DND-41 (cell line): Measurements from ENCODE around the gene CTXND1.

Experiments
- ATAC-seq: fragments of 200-7000 bp; cut with Tn5 transposase; 3 replicates; pipeline ENCODE4 v1.9.1; 2021; ENCODE audit warnings: low read depth; ENCODE audit not compliant: insufficient read depth
- DNase-seq: peaks from one replicate; pipeline ENCODE4 v3.0.0-alpha.2; 2020
- H2AFZ ChIP-seq: 2 replicates; pipeline ENCODE4 v1.6.0; 2012; ENCODE audit warnings: low read depth, low read length
- H3K27ac ChIP-seq: 2 replicates; pipeline ENCODE4 v1.5.1; 2012; ENCODE audit warnings: low read length, inconsistent platforms
- H3K27me3 ChIP-seq: fragments of 200-600 bp; sonication (generic); 2 replicates; pipeline ENCODE4 v1.6.0; 2012; ENCODE audit warnings: low read length, mild to moderate bottlenecking, inconsistent platforms; ENCODE audit not compliant: insufficient read depth, poor library complexity
- H3K36me3 ChIP-seq: 2 replicates; pipeline ENCODE4 v1.5.1; 2012; ENCODE audit warnings: low read length, inconsistent platforms; ENCODE audit not compliant: insufficient read depth
- H3K4me1 ChIP-seq: 2 replicates; pipeline ENCODE4 v1.5.1; 2012; ENCODE audit warnings: mild to moderate bottlenecking, low read length; ENCODE audit not compliant: insufficient read depth
- H3K4me2 ChIP-seq: 2 replicates; pipeline ENCODE4 v1.6.0; 2012; ENCODE audit warnings: mild to moderate bottlenecking, moderate library complexity, low read length, inconsistent platforms; ENCODE audit not compliant: insufficient read depth
- H3K4me3 ChIP-seq, 2 experiments: fragments of 200-600 bp in 1 of 2; shearing (Covaris generic) in 1 of 2; 2 replicates each; pipeline ENCODE4 v1.5.1; 2012 to 2016; ENCODE audit warnings: inconsistent platforms in 2 of 2, low read length in 2 of 2, mild to moderate bottlenecking in 2 of 2, low read depth in 1 of 2, moderate library complexity in 1 of 2
- H3K79me2 ChIP-seq: 2 replicates; pipeline ENCODE4 v1.6.0; 2012; ENCODE audit warnings: low read length, inconsistent platforms; ENCODE audit not compliant: insufficient read depth
- H3K9ac ChIP-seq: 2 replicates; pipeline ENCODE4 v1.6.0; 2012; ENCODE audit warnings: low read depth, mild to moderate bottlenecking, inconsistent platforms, low read length, moderate library complexity
- H3K9me3 ChIP-seq: 2 replicates; pipeline ENCODE4 v1.5.1; 2012; ENCODE audit warnings: low read length, moderate library complexity, mild to moderate bottlenecking, inconsistent platforms; ENCODE audit not compliant: insufficient read depth, severe bottlenecking
- H4K20me1 ChIP-seq: 2 replicates; pipeline ENCODE4 v1.6.0; 2012; ENCODE audit warnings: low read length; ENCODE audit not compliant: insufficient read depth
- CTCF ChIP-seq: IDR thresholded peaks from 2 replicates; pipeline ENCODE4 v1.5.1; 2012; ENCODE audit warnings: borderline replicate concordance, low read length, moderate library complexity, mild to moderate bottlenecking; ENCODE audit not compliant: poor library complexity, severe bottlenecking; ENCODE audit errors: extremely low read depth
- EZH2 ChIP-seq: IDR thresholded peaks from 3 replicates; pipeline ENCODE4 v1.6.1; 2012; ENCODE audit warnings: borderline replicate concordance, low read depth, mild to moderate bottlenecking, moderate library complexity, low read length, inconsistent platforms; ENCODE audit not compliant: severe bottlenecking

CTXND1 gene

GRCh38 chr15:80289528-80290495 is 37.8 kb upstream of the CTXND1 start:
- no peak for TF ChIP-seq CTCF
- no peak for TF ChIP-seq EZH2
- H3K27ac ChIP-seq: no peak overlapping the region
- H3K4me3 ChIP-seq: no peak overlapping the region
- H3K27me3 ChIP-seq: no peaks in the 10 kb centered on the region
- H2AFZ ChIP-seq: no peak overlapping the region
- H3K9ac ChIP-seq: no peak overlapping the region
- H3K9me3 ChIP-seq: no peaks in the 10 kb centered on the region
- H3K36me3 ChIP-seq: no peaks in the 10 kb centered on the region
- no peaks in the 10 kb centered on the region for H3K4me1 ChIP-seq
- H3K4me2 ChIP-seq: no peak overlapping the region
- DNase-seq (no peak), ATAC-seq (no peak)
- no peaks in the 10 kb centered on the region for H4K20me1 ChIP-seq
- H3K79me2 ChIP-seq: no peaks in the 10 kb centered on the region

- H3K27ac ChIP-seq: no peak overlapping the region
- H3K27me3 ChIP-seq: no peaks in the 10 kb centered on the region
- no peak overlapping the region for H3K4me3 ChIP-seq
- no peak overlapping the region for H3K9ac ChIP-seq
- no peaks in the 10 kb centered on the region for H4K20me1 ChIP-seq
- H3K9me3 ChIP-seq: no peaks in the 10 kb centered on the region
- no peaks in the 10 kb centered on the region for H3K36me3 ChIP-seq
- no peak overlapping the region for H3K4me2 ChIP-seq
- TF ChIP-seq EZH2: no peak
- TF ChIP-seq CTCF: no peak
- H2AFZ ChIP-seq: no peak overlapping the region
- no peaks in the 10 kb centered on the region for H3K79me2 ChIP-seq
- ATAC-seq: no peak
- H3K4me1 ChIP-seq: no peaks in the 10 kb centered on the region
- DNase-seq: no peak
These were observed 36.1 kb upstream of the CTXND1 start for GRCh38 chr15:80288131-80288530.

GRCh38 chr15:80286055-80286454 is 34.0 kb upstream of the CTXND1 start:
- ATAC-seq (no peak), DNase-seq (no peak)
- no peaks in the 10 kb centered on the region for H3K9me3 ChIP-seq
- no peak overlapping the region for H3K9ac ChIP-seq
- H3K4me3 ChIP-seq: no peak overlapping the region
- no peaks in the 10 kb centered on the region for H3K27me3 ChIP-seq
- no peaks in the 10 kb centered on the region for H3K36me3 ChIP-seq
- TF ChIP-seq CTCF (no peak), EZH2 (no peak)
- H3K27ac ChIP-seq: no peak overlapping the region
- H3K79me2 ChIP-seq: no peaks in the 10 kb centered on the region
- H3K4me1 ChIP-seq: no peaks in the 10 kb centered on the region
- H3K4me2 ChIP-seq: no peak overlapping the region
- no peak overlapping the region for H2AFZ ChIP-seq
- no peaks in the 10 kb centered on the region for H4K20me1 ChIP-seq
